SK-N-SH (cell line): ENCODE measurements around the gene PRMT6. TPM values are rescaled to one million over a fixed set of nuclear protein-coding genes. Genes with fewer than 3 reads are reported as not detected.

Source experiments
- CTCF ChIA-PET: fragments of 300-600, 350-600 bp; formaldehyde crosslinking; extraction: SDS; loops from one replicate; lab custom pipeline; 2021; lab: Yijun Ruan, JAX
- POLR2A ChIA-PET: fragments of 350-600 bp; sonication (Branson Sonifier 250); formaldehyde crosslinking; extraction: SDS; loops from one replicate; lab custom pipeline; 2020; ENCODE audit warnings: antibody characterized with exemption, inconsistent platforms; lab: Yijun Ruan, JAX
- DNase-seq: peaks from one replicate; pipeline ENCODE4 v3.0.0; 2012
- H2AFZ ChIP-seq: fragments of 200-600 bp; sonication (generic); 2 replicates; pipeline ENCODE4 v1.8.1; 2016; ENCODE audit warnings: antibody characterized with exemption, mild to moderate bottlenecking, low read depth
- H3F3A ChIP-seq: fragments of 200-600 bp; sonication (generic); replicated peaks from 2 replicates; pipeline ENCODE3; 2016; ENCODE audit warnings: antibody characterized with exemption, mild to moderate bottlenecking; ENCODE audit not compliant: insufficient read depth
- H3K27ac ChIP-seq, 2 experiments: fragments of 200-500 bp in 1 of 2; fragments of 200-600 bp in 1 of 2; sonication (Bioruptor generic) in 1 of 2; sonication (generic), shearing (Covaris generic) in 1 of 2; 2 replicates each; pipeline versions ENCODE4 v1.5.1 to v1.6.1; 2014 to 2016; ENCODE audit warnings: low read depth in 2 of 2, inconsistent platforms in 1 of 2, low read length in 1 of 2, mild to moderate bottlenecking in 1 of 2, mixed read lengths in 1 of 2
- H3K27me3 ChIP-seq: fragments of 200-600 bp; sonication (generic), shearing (Covaris generic); 2 replicates; pipeline ENCODE4 v1.6.1; 2016; ENCODE audit warnings: mixed run types; ENCODE audit not compliant: insufficient read depth
- H3K36me3 ChIP-seq, 2 experiments: fragments of 200-500 bp in 1 of 2; fragments of 200-600 bp in 1 of 2; sonication (Bioruptor generic) in 1 of 2; sonication (generic) in 1 of 2; replicated peaks in 1 of 2; 2 replicates each; pipeline versions ENCODE3 to v1.5.1; 2014 to 2016; ENCODE audit warnings: low read length in 1 of 2, mild to moderate bottlenecking in 1 of 2; ENCODE audit not compliant: insufficient read depth in 2 of 2, control insufficient read depth in 1 of 2
- H3K4me1 ChIP-seq, 2 experiments: fragments of 200-500 bp in 1 of 2; fragments of 200-600 bp in 1 of 2; sonication (Bioruptor generic) in 1 of 2; sonication (generic), shearing (Covaris generic) in 1 of 2; 2 replicates each; pipeline versions ENCODE4 v1.5.1 to v1.6.1; 2014 to 2016; ENCODE audit warnings: low read depth in 1 of 2, low read length in 1 of 2, mixed run types in 1 of 2; ENCODE audit not compliant: insufficient read depth in 2 of 2, control insufficient read depth in 1 of 2
- H3K4me2 ChIP-seq: fragments of 200-600 bp; sonication (generic), shearing (Covaris generic); 2 replicates; pipeline ENCODE4 v1.6.1; 2017; ENCODE audit warnings: mixed run types
- H3K4me3 ChIP-seq, 2 experiments: fragments of 200-500 bp in 1 of 2; fragments of 200-600 bp in 1 of 2; sonication (Bioruptor generic) in 1 of 2; sonication (generic), shearing (Covaris generic) in 1 of 2; 2 replicates each; pipeline versions ENCODE4 v1.5.1 to v1.8.1; 2014 to 2016; ENCODE audit warnings: low read depth in 2 of 2, inconsistent platforms in 1 of 2, low read length in 1 of 2, mild to moderate bottlenecking in 1 of 2, mixed read lengths in 1 of 2, moderate library complexity in 1 of 2
- H3K79me2 ChIP-seq: fragments of 200-600 bp; sonication (generic); 2 replicates; pipeline ENCODE4 v1.8.1; 2017; ENCODE audit warnings: mild to moderate bottlenecking; ENCODE audit not compliant: insufficient read depth
- H3K9ac ChIP-seq: fragments of 200-600 bp; sonication (generic); 2 replicates; pipeline ENCODE4 v1.6.1; 2017; ENCODE audit warnings: mixed run types
- H3K9me2 ChIP-seq: fragments of 200-600 bp; sonication (generic); 2 replicates; pipeline ENCODE4 v1.6.1; 2017; ENCODE audit warnings: mixed run types
- H3K9me3 ChIP-seq: fragments of 200-600 bp; sonication (generic); 2 replicates; pipeline ENCODE4 v1.6.1; 2017; ENCODE audit warnings: mixed run types, mild to moderate bottlenecking, moderate library complexity
- H4K20me1 ChIP-seq: fragments of 200-600 bp; sonication (generic); 2 replicates; pipeline ENCODE4 v1.6.1; 2017; ENCODE audit warnings: mild to moderate bottlenecking, mixed run types; ENCODE audit not compliant: insufficient read depth
- CTCF ChIP-seq: fragments of 200-600 bp; sonication (generic); IDR thresholded peaks from 2 replicates; pipeline ENCODE4 v1.6.1; 2017; ENCODE audit warnings: antibody characterized with exemption, mild to moderate bottlenecking, moderate library complexity
- ELF1 ChIP-seq: IDR thresholded peaks from 2 replicates; pipeline ENCODE4 v1.4.0; 2012
- EZH2phosphoT487 ChIP-seq: fragments of 200-600 bp; sonication (generic); IDR thresholded peaks from 2 replicates; pipeline ENCODE4 v1.6.1; 2017; ENCODE audit warnings: low read depth, mixed run types, mild to moderate bottlenecking, antibody characterized with exemption, moderate library complexity, borderline replicate concordance
- FOSL2 ChIP-seq: IDR thresholded peaks from 2 replicates; pipeline ENCODE4 v1.4.0; 2012; ENCODE audit warnings: low read depth, mild to moderate bottlenecking, moderate library complexity, borderline replicate concordance
- GABPA ChIP-seq: IDR thresholded peaks from 2 replicates; pipeline ENCODE4 v1.4.0; 2012; ENCODE audit warnings: low read depth, mild to moderate bottlenecking
- IRF3 ChIP-seq: fragments of 150-350 bp; IDR thresholded peaks from 2 replicates; pipeline ENCODE4 v1.6.1; 2016; ENCODE audit warnings: mild to moderate bottlenecking, low read depth, low read length
- MAX ChIP-seq: IDR thresholded peaks from 2 replicates; pipeline ENCODE4 v1.4.0; 2012; ENCODE audit warnings: low read depth
- MXI1 ChIP-seq: IDR thresholded peaks from 2 replicates; pipeline ENCODE4 v1.6.1; 2012; ENCODE audit warnings: mild to moderate bottlenecking, low read depth, low read length, improper control_type of control experiment
- NFIC ChIP-seq: IDR thresholded peaks from 2 replicates; pipeline ENCODE4 v1.4.0; 2012; ENCODE audit warnings: borderline replicate concordance
- PBX3 ChIP-seq: IDR thresholded peaks from 2 replicates; pipeline ENCODE4; 2012
- POLR2AphosphoS5 ChIP-seq: IDR thresholded peaks from 2 replicates; pipeline ENCODE4 v1.6.1; 2012; ENCODE audit warnings: low read depth, low read length
- REST ChIP-seq: IDR thresholded peaks from 2 replicates; pipeline ENCODE4 v1.6.1; 2012; ENCODE audit warnings: mild to moderate bottlenecking, low read depth, low read length, moderate library complexity
- RFX5 ChIP-seq: IDR thresholded peaks from 2 replicates; pipeline ENCODE4 v1.6.1; 2012; ENCODE audit warnings: mild to moderate bottlenecking, improper control_type of control experiment, low read length
- TAF1 ChIP-seq: IDR thresholded peaks from 2 replicates; pipeline ENCODE4 v1.6.1; 2012; ENCODE audit warnings: low read depth, mild to moderate bottlenecking, low read length, moderate library complexity, borderline replicate concordance
- TCF12 ChIP-seq: IDR thresholded peaks from 2 replicates; pipeline ENCODE4 v1.4.0; 2012
- USF1 ChIP-seq: IDR thresholded peaks from 2 replicates; pipeline ENCODE4 v1.4.0; 2012; ENCODE audit warnings: low read depth, borderline replicate concordance
- USF2 ChIP-seq: fragments of 150-350 bp; IDR thresholded peaks from 2 replicates; pipeline ENCODE4 v1.6.1; 2017; ENCODE audit warnings: antibody characterized with exemption, low read length, low read depth, borderline replicate concordance
- WGBS: methylation state at CpG from one replicate; pipeline ENCODE4 v1.1.6; 2017; ENCODE audit warnings: low lambda C conversion rate; 5-methylcytosine and 5-hydroxymethylcytosine counted together
- polyA plus RNA-seq, 3 experiments: library from polyadenylated mRNA; depleted of rRNA; stranded (reverse); fragments of >200 nt; gene quantifications; 2 replicates each; pipeline ENCODE4 v1.2.3, GENCODE V29; 2012

Gene PRMT6
- polyA plus RNA-seq, 1 of the 3 experiments (the other 2 are of a cell fraction), result 15.2 TPM

- Histone ChIP-seq H4K20me1 (no peaks in the 10 kb centered on the region), H3F3A (no peaks in the 10 kb centered on the region), H3K27ac (no peak overlapping the region), H3K4me2 (no peak overlapping the region), H3K9me3 (no peaks in the 10 kb centered on the region), H3K4me3 (no peak overlapping the region), H3K36me3 (no peaks in the 10 kb centered on the region), H3K9ac (no peak overlapping the region), H2AFZ (no peak overlapping the region), H3K27me3 (no peaks in the 10 kb centered on the region), H3K4me1 (no peaks in the 10 kb centered on the region), H3K79me2 (no peaks in the 10 kb centered on the region), H3K9me2 (no peaks in the 10 kb centered on the region)
- 48% methylated on average over 4 of the region's 4 CpGs for WGBS
- ChIA-PET POLR2A (no interaction called here), CTCF (interaction anchor here (0.6 kb wide), 1 partner anchor 1739 kb away, joined by 3 read pairs; no protein-coding TSS in a partner anchor)
- no peak for DNase-seq
- TF ChIP-seq NFIC (no peak), GABPA (no peak), EZH2phosphoT487 (no peak), REST (no peak), USF2 (no peak)
These were observed 17.0 kb downstream of the PRMT6 start for GRCh38 chr1:107073493-107073892.

- no peak overlapping the region for H3K4me2 ChIP-seq
- POLR2A ChIA-PET, result no interaction called here
These were observed 20.4 kb downstream of the PRMT6 start for GRCh38 chr1:107076841-107077240.

More at GRCh38 chr1:107076841-107077240, 20.4 kb downstream of the PRMT6 start:
- Histone ChIP-seq H3K9me3 (no peaks in the 10 kb centered on the region), H3K9ac (no peak overlapping the region), H3K79me2 (no peaks in the 10 kb centered on the region), H3F3A (no peaks in the 10 kb centered on the region), H4K20me1 (no peaks in the 10 kb centered on the region), H3K4me3 (no peak overlapping the region), H3K27ac (no peak overlapping the region), H3K4me1 (no peaks in the 10 kb centered on the region; a peak in 1 of 4 replicates), H3K36me3 (no peaks in the 10 kb centered on the region), H3K9me2 (no peaks in the 10 kb centered on the region), H2AFZ (no peak overlapping the region), H3K27me3 (no peaks in the 10 kb centered on the region)
- TF ChIP-seq USF2, result no peak
- TF ChIP-seq TCF12, result no peak
- no peak for TF ChIP-seq IRF3
- TF ChIP-seq FOSL2, result no peak
- no peak for TF ChIP-seq TAF1
- no peak for TF ChIP-seq MXI1
- TF ChIP-seq POLR2AphosphoS5, result no peak
- no peak for TF ChIP-seq PBX3
- no peak for TF ChIP-seq MAX
- no peak for TF ChIP-seq RFX5
- TF ChIP-seq USF1, result no peak
- TF ChIP-seq ELF1, result no peak
- no peak for TF ChIP-seq CTCF
- CTCF ChIA-PET, result no interaction called here
- WGBS, result 53% methylated on average over 5 of the region's 5 CpGs
- no peak for DNase-seq
